HCT116 (cell line): ENCODE results near the gene TNFAIP3. TPM values are rescaled to one million over a fixed set of nuclear protein-coding genes. Genes with fewer than 3 reads are reported as not detected.

Experiments used
- ATAC-seq: fragments of 200-7000 bp; cut with Tn5 transposase; 2 replicates; pipeline ENCODE4 v1.9.1; 2020; ENCODE audit warnings: mild to moderate bottlenecking, moderate library complexity
- BruUV-seq: library from RNA; stranded (reverse); fragments of 400-500 nt; replicated peaks from 2 replicates; lab custom pipeline; 2021; lab: Mats Ljungman, UMichigan
- CTCF ChIA-PET: fragments of 300-600 bp; sonication (Branson Sonifier 250); formaldehyde crosslinking; loops from one replicate; lab custom pipeline; 2021; ENCODE audit warnings: antibody characterized with exemption; lab: Charles Lee
- POLR2A ChIA-PET: fragments of 300-600, 350-600 bp; sonication (Branson Sonifier 250); formaldehyde crosslinking; loops from one replicate; lab custom pipeline; 2021; ENCODE audit warnings: antibody characterized with exemption; lab: Charles Lee
- RAD21 ChIA-PET, 2 experiments: fragments of 300-600 bp; sonication (Branson Sonifier 250); formaldehyde crosslinking; loops; one replicate each; lab custom pipeline; 2023; ENCODE audit warnings: low total read pairs in 2 of 2; ENCODE audit not compliant: uncharacterized antibody in 2 of 2, unreplicated experiment in 2 of 2, low non-redundant PET in 1 of 2; lab: Charles Lee
- DNase-seq: peaks from one replicate; pipeline ENCODE4 v3.0.0-alpha.2; 2010; ENCODE audit warnings: low read depth, low spot score
- H2AFZ ChIP-seq: fragments of 200-600 bp; shearing (Covaris generic), sonication (generic); 2 replicates; pipeline ENCODE4 v1.6.1; 2017; ENCODE audit warnings: low read depth, mixed run types, mixed read lengths, antibody characterized with exemption, low read length; ENCODE audit not compliant: poor library complexity, severe bottlenecking
- H3K27ac ChIP-seq: 2 replicates; pipeline ENCODE4 v1.5.1; 2012; ENCODE audit warnings: low read depth, low read length
- H3K27me3 ChIP-seq: fragments of 200-600 bp; sonication (generic); 2 replicates; pipeline ENCODE4 v1.6.1; 2016; ENCODE audit warnings: mixed run types, low read length, mixed read lengths; ENCODE audit not compliant: insufficient read depth
- H3K36me3 ChIP-seq, 2 experiments: fragments of 200-500 bp in 1 of 2; fragments of 200-600 bp in 1 of 2; sonication (Bioruptor generic) in 1 of 2; sonication (generic) in 1 of 2; 2 replicates each; pipeline versions ENCODE4 v1.5.1 to v1.6.1; 2014 to 2016; ENCODE audit warnings: low read length in 2 of 2, inconsistent platforms in 1 of 2, mixed read lengths in 1 of 2, mixed run types in 1 of 2; ENCODE audit not compliant: insufficient read depth in 2 of 2, control insufficient read depth in 1 of 2
- H3K4me1 ChIP-seq, 2 experiments: fragments of 200-600 bp in 1 of 2; sonication (generic) in 1 of 2; 2 replicates each; pipeline versions ENCODE4 v1.5.1 to v1.6.1; 2012 to 2017; ENCODE audit warnings: low read length in 2 of 2, inconsistent platforms in 1 of 2, mild to moderate bottlenecking in 1 of 2, mixed read lengths in 1 of 2, mixed run types in 1 of 2, moderate library complexity in 1 of 2; ENCODE audit not compliant: insufficient read depth in 2 of 2, control insufficient read depth in 1 of 2
- H3K4me2 ChIP-seq: fragments of 200-600 bp; sonication (generic); 2 replicates; pipeline ENCODE4 v1.6.1; 2017; ENCODE audit warnings: mixed run types, low read length, mixed read lengths
- H3K4me3 ChIP-seq, 2 experiments: fragments of 200-600 bp in 1 of 2; sonication (generic) in 1 of 2; replicated peaks in 1 of 2; 2 replicates each; pipeline ENCODE4 v1.5.1; 2011 to 2016; ENCODE audit warnings: low read length in 2 of 2, control low read depth in 1 of 2, low read depth in 1 of 2, mild to moderate bottlenecking in 1 of 2, mixed read lengths in 1 of 2, mixed run types in 1 of 2
- H3K79me2 ChIP-seq: fragments of 200-600 bp; sonication (generic); 2 replicates; pipeline ENCODE4 v1.6.1; 2017; ENCODE audit warnings: mild to moderate bottlenecking, mixed run types, low read length, moderate library complexity, mixed read lengths; ENCODE audit not compliant: insufficient read depth
- H3K9ac ChIP-seq: fragments of 200-600 bp; sonication (generic); 2 replicates; pipeline ENCODE4 v1.6.1; 2016; ENCODE audit warnings: low read length, mixed read lengths
- H3K9me2 ChIP-seq: fragments of 200-600 bp; sonication (generic), shearing (Covaris generic); 2 replicates; pipeline ENCODE4 v1.6.1; 2017; ENCODE audit warnings: mixed run types, mild to moderate bottlenecking, moderate library complexity; ENCODE audit not compliant: insufficient read depth
- H3K9me3 ChIP-seq, 2 experiments: fragments of 200-500 bp in 1 of 2; fragments of 200-600 bp in 1 of 2; sonication (Bioruptor generic) in 1 of 2; sonication (generic) in 1 of 2; 2 replicates each; pipeline ENCODE4 v1.6.1; 2014 to 2017; ENCODE audit warnings: low read length in 2 of 2, mixed read lengths in 2 of 2, inconsistent platforms in 1 of 2, low read depth in 1 of 2, mild to moderate bottlenecking in 1 of 2, mixed run types in 1 of 2, moderate library complexity in 1 of 2; ENCODE audit not compliant: control insufficient read depth in 1 of 2, insufficient read depth in 1 of 2
- H4K20me1 ChIP-seq: fragments of 200-600 bp; sonication (generic), shearing (Covaris generic); 2 replicates; pipeline ENCODE4 v1.6.1; 2017; ENCODE audit warnings: mixed run types, mild to moderate bottlenecking, moderate library complexity; ENCODE audit not compliant: insufficient read depth
- ATF3 ChIP-seq: IDR thresholded peaks from 2 replicates; pipeline ENCODE4 v1.6.1; 2012
- CBX3 ChIP-seq: IDR thresholded peaks from 2 replicates; pipeline ENCODE4 v1.6.1; 2012; ENCODE audit warnings: low read depth
- CEBPB ChIP-seq: IDR thresholded peaks from 2 replicates; pipeline ENCODE4 v1.6.1; 2012; ENCODE audit warnings: low read depth
- CTCF ChIP-seq, 3 experiments: fragments of 200-600 bp in 1 of 3; sonication (generic) in 1 of 3; IDR thresholded peaks in 2 of 3; conservative IDR thresholded peaks in 1 of 3; 2 replicates each; pipeline ENCODE4 v1.5.1; 2012 to 2017; ENCODE audit warnings: low read depth in 2 of 3, low read length in 2 of 3, antibody characterized with exemption in 1 of 3, borderline replicate concordance in 1 of 3, control low read depth in 1 of 3, mild to moderate bottlenecking in 1 of 3, mixed read lengths in 1 of 3, mixed run types in 1 of 3, moderate library complexity in 1 of 3; ENCODE audit not compliant: insufficient read depth in 1 of 3
- EGR1 ChIP-seq: IDR thresholded peaks from 2 replicates; pipeline ENCODE4 v1.6.1; 2012; ENCODE audit warnings: low read depth
- ELF1 ChIP-seq: IDR thresholded peaks from 2 replicates; pipeline ENCODE4 v1.6.1; 2012; ENCODE audit warnings: low read depth, borderline replicate concordance
- EZH2 ChIP-seq: fragments of 200-600 bp; sonication (generic); IDR thresholded peaks from 2 replicates; pipeline ENCODE4 v1.6.1; 2017; ENCODE audit warnings: antibody characterized with exemption, mixed run types
- EZH2phosphoT487 ChIP-seq: fragments of 200-600 bp; IDR thresholded peaks from 2 replicates; pipeline ENCODE4 v1.6.1; 2018; ENCODE audit warnings: antibody characterized with exemption, borderline replicate concordance
- FOSL1 ChIP-seq: IDR thresholded peaks from 2 replicates; pipeline ENCODE4 v1.6.1; 2012; ENCODE audit warnings: low read depth
- JUND ChIP-seq: IDR thresholded peaks from 2 replicates; pipeline ENCODE4 v1.6.1; 2012
- MAX ChIP-seq: IDR thresholded peaks from 2 replicates; pipeline ENCODE4 v1.6.1; 2012
- POLR2A ChIP-seq: IDR thresholded peaks from 2 replicates; pipeline ENCODE4 v1.7.0; 2011; ENCODE audit warnings: borderline replicate concordance; ENCODE audit not compliant: insufficient read depth, insufficient read length; ENCODE audit errors: extremely low read depth
- POLR2AphosphoS5 ChIP-seq: IDR thresholded peaks from 2 replicates; pipeline ENCODE4 v1.6.1; 2011; ENCODE audit warnings: mild to moderate bottlenecking, low read depth, low read length, moderate library complexity
- REST ChIP-seq: IDR thresholded peaks from 2 replicates; pipeline ENCODE4 v1.6.1; 2012; ENCODE audit warnings: low read depth
- SIN3A ChIP-seq: IDR thresholded peaks from 2 replicates; pipeline ENCODE4 v1.6.1; 2012; ENCODE audit warnings: low read depth
- SP1 ChIP-seq: IDR thresholded peaks from 2 replicates; pipeline ENCODE4 v1.6.1; 2012; ENCODE audit warnings: low read depth
- SRF ChIP-seq: IDR thresholded peaks from 2 replicates; pipeline ENCODE4 v1.6.1; 2012; ENCODE audit warnings: low read depth
- TCF7L2 ChIP-seq: IDR thresholded peaks from 2 replicates; pipeline ENCODE4 v1.7.0; 2011; ENCODE audit warnings: borderline replicate concordance, inconsistent platforms; ENCODE audit not compliant: insufficient read depth, insufficient read length; ENCODE audit errors: extremely low read depth
- YY1 ChIP-seq: IDR thresholded peaks from 2 replicates; pipeline ENCODE4 v1.6.1; 2011; ENCODE audit warnings: low read length, low read depth, moderate library complexity, mild to moderate bottlenecking; ENCODE audit not compliant: insufficient replicate concordance; ENCODE audit errors: extremely low read depth
- intact Hi-C: fragments of 100-400 bp; cut with micrococcal nuclease; formaldehyde crosslinking; loops from 2 replicates; pipeline ENCODE4 v1.10.0; 2022
- total RNA-seq: library from RNA; stranded (reverse); gene quantifications from one replicate; pipeline ENCODE4 v1.2.1, GENCODE V29; 2021; ENCODE audit not compliant: unreplicated experiment

Gene TNFAIP3
- total RNA-seq, 1 experiment from 2014 or later: 4.4 TPM

- H3K4me2 ChIP-seq: no peak overlapping the region
- ChIA-PET CTCF (no interaction called here), RAD21 (no interaction called here), POLR2A (no interaction called here)
- no peaks in the 10 kb centered on the region for H4K20me1 ChIP-seq
- H2AFZ ChIP-seq: no peak overlapping the region
- H3K9ac ChIP-seq: no peak overlapping the region
- DNase-seq: no peak
- no peaks in the 10 kb centered on the region for H3K9me3 ChIP-seq
- no peak for TF ChIP-seq TCF7L2
- TF ChIP-seq CBX3: no peak
- TF ChIP-seq EZH2: no peak
- no peak for TF ChIP-seq CTCF (IDR thresholded peaks at IDR 0.05 in 2 of 3, conservative IDR thresholded peaks at IDR 0.05 in 1 of 3; ENCODE audit: borderline replicate concordance in 1 of 3, insufficient read depth in 1 of 3, low read depth in 2 of 3, low read length in 2 of 3)
- TF ChIP-seq SP1: no peak
- TF ChIP-seq ELF1: no peak
- TF ChIP-seq POLR2AphosphoS5: no peak
- no peak for TF ChIP-seq MAX
- TF ChIP-seq SIN3A: no peak
- TF ChIP-seq REST: no peak
- TF ChIP-seq YY1: no peak
- no peak for TF ChIP-seq EGR1
- no peak for TF ChIP-seq SRF
- no peak for TF ChIP-seq EZH2phosphoT487
- no peak for TF ChIP-seq FOSL1
- TF ChIP-seq CEBPB: no peak
- TF ChIP-seq ATF3: no peak
- TF ChIP-seq POLR2A: no peak
- no peak for TF ChIP-seq JUND
- TF ChIP-seq, all 23 proteins: peak for 0
- H3K79me2 ChIP-seq: no peaks in the 10 kb centered on the region
- no peaks in the 10 kb centered on the region for H3K36me3 ChIP-seq
- intact Hi-C loops: no loop called here
- no peaks in the 10 kb centered on the region for H3K9me2 ChIP-seq
- no TSS peak for BruUV-seq
- no peak for ATAC-seq
- peaks cover 0 to 2% of the 10 kb centered on the region in 2 experiments; a peak in 2 of 4 replicates for H3K4me1 ChIP-seq
- H3K27ac ChIP-seq: no peak overlapping the region
- no peak overlapping the region for H3K4me3 ChIP-seq
- H3K27me3 ChIP-seq: no peaks in the 10 kb centered on the region
Measured at GRCh38 chr6:137818440-137818839, 48.6 kb upstream of the TNFAIP3 start.
